CD14-positive monocyte (primary cell): ENCODE results near the gene DGKB. TPM values are rescaled to one million over a fixed set of nuclear protein-coding genes. Genes with fewer than 3 reads are reported as not detected.

ENCODE experiments used
- DNase-seq, 3 donors: peaks; one replicate each; pipeline ENCODE4 v3.0.0-alpha.2; 2011 to 2022
- H2AFZ ChIP-seq: 2 replicates; pipeline ENCODE4 v1.6.0; 2012; ENCODE audit warnings: mild to moderate bottlenecking, low read depth, low read length, inconsistent platforms; ENCODE audit not compliant: insufficient read depth, poor library complexity, severe bottlenecking
- H3K27ac ChIP-seq, 2 donors: 1 replicate in 1 of 2; 2 replicates in 1 of 2; pipeline ENCODE4 v1.5.1; 2012 to 2013; ENCODE audit warnings: low read length in 2 of 2, control low read depth in 1 of 2, inconsistent platforms in 1 of 2, low read depth in 1 of 2, mild to moderate bottlenecking in 1 of 2
- H3K27me3 ChIP-seq, 2 donors: one replicate each; pipeline versions ENCODE4 v1.6.0 to v1.6.1; 2011 to 2013; ENCODE audit warnings: low read length in 2 of 2; ENCODE audit not compliant: control insufficient read depth in 2 of 2, insufficient read depth in 2 of 2
- H3K36me3 ChIP-seq, 2 donors: replicated peaks in 1 of 2; 1 replicate in 1 of 2; 2 replicates in 1 of 2; pipeline versions ENCODE4 v1.5.1 to v1.6.1; 2012 to 2013; ENCODE audit warnings: low read length in 2 of 2, control low read depth in 1 of 2, inconsistent platforms in 1 of 2, mild to moderate bottlenecking in 1 of 2; ENCODE audit not compliant: insufficient read depth in 2 of 2, control insufficient read depth in 1 of 2
- H3K4me1 ChIP-seq, 2 donors: 1 replicate in 1 of 2; 2 replicates in 1 of 2; pipeline versions ENCODE4 v1.5.1 to v1.6.1; 2012 to 2013; ENCODE audit warnings: low read length in 2 of 2, control low read depth in 1 of 2, inconsistent platforms in 1 of 2, mild to moderate bottlenecking in 1 of 2, moderate library complexity in 1 of 2; ENCODE audit not compliant: insufficient read depth in 2 of 2, control insufficient read depth in 1 of 2
- H3K4me2 ChIP-seq: replicated peaks from 2 replicates; pipeline ENCODE3; 2012; ENCODE audit warnings: low read length, moderate library complexity, mild to moderate bottlenecking; ENCODE audit not compliant: poor library complexity, severe bottlenecking; ENCODE audit errors: extremely low read depth
- H3K4me3 ChIP-seq, 3 experiments: fragments of 200-600 bp in 1 of 3; sonication (generic) in 1 of 3; replicated peaks in 1 of 3; 1 replicate in 2 of 3; 2 replicates in 1 of 3; pipeline ENCODE4 v1.5.1; 2011 to 2013; ENCODE audit warnings: low read length in 3 of 3, mild to moderate bottlenecking in 3 of 3, control low read depth in 2 of 3, low read depth in 2 of 3, inconsistent platforms in 1 of 3, moderate library complexity in 1 of 3
- H3K79me2 ChIP-seq: 2 replicates; pipeline ENCODE4 v1.6.0; 2012; ENCODE audit warnings: mild to moderate bottlenecking, control low read depth, inconsistent platforms, low read length, moderate library complexity; ENCODE audit not compliant: insufficient read depth
- H3K9ac ChIP-seq: 2 replicates; pipeline ENCODE4 v1.6.0; 2017; ENCODE audit warnings: low read length, mild to moderate bottlenecking; ENCODE audit not compliant: insufficient read depth, poor library complexity, severe bottlenecking
- H3K9me3 ChIP-seq, 2 donors: replicated peaks in 1 of 2; 1 replicate in 1 of 2; 2 replicates in 1 of 2; pipeline versions ENCODE4 v1.5.1 to v1.6.1; 2012 to 2013; ENCODE audit warnings: low read length in 2 of 2, control low read depth in 1 of 2; ENCODE audit not compliant: control insufficient read depth in 1 of 2, insufficient read depth in 1 of 2
- H4K20me1 ChIP-seq: 2 replicates; pipeline ENCODE4 v1.6.0; 2012; ENCODE audit warnings: mild to moderate bottlenecking, low read length, control low read depth, moderate library complexity; ENCODE audit not compliant: insufficient read depth
- H3K27ac Mint-ChIP-seq, 7 donors: one replicate each; pipeline ENCODE4 v1.8.0; 2020; ENCODE audit warnings: mild to moderate bottlenecking in 7 of 7, mixed read lengths in 7 of 7, moderate library complexity in 6 of 7, inconsistent platforms in 2 of 7
- H3K27me3 Mint-ChIP-seq, 3 donors: one replicate each; pipeline ENCODE4 v1.8.0; 2021 to 2022; ENCODE audit warnings: low read depth in 3 of 3, mild to moderate bottlenecking in 3 of 3, mixed read lengths in 3 of 3, moderate library complexity in 3 of 3, inconsistent platforms in 1 of 3
- H3K36me3 Mint-ChIP-seq, 2 donors: one replicate each; pipeline ENCODE4 v1.8.0; 2020; ENCODE audit warnings: mixed read lengths in 2 of 2, inconsistent platforms in 1 of 2, mild to moderate bottlenecking in 1 of 2
- H3K4me1 Mint-ChIP-seq: one replicate; pipeline ENCODE4 v1.8.0; 2020; ENCODE audit warnings: mild to moderate bottlenecking, mixed read lengths
- H3K4me3 Mint-ChIP-seq, 2 donors: one replicate each; pipeline ENCODE4 v1.8.0; 2020; ENCODE audit warnings: mild to moderate bottlenecking in 2 of 2, mixed read lengths in 2 of 2, moderate library complexity in 1 of 2
- H3K9me3 Mint-ChIP-seq, 7 donors: one replicate each; pipeline ENCODE4 v1.8.0; 2020 to 2022; ENCODE audit warnings: mixed read lengths in 7 of 7, mild to moderate bottlenecking in 6 of 7, moderate library complexity in 6 of 7, inconsistent platforms in 2 of 7
- CTCF ChIP-seq: fragments of 200-600 bp; IDR thresholded peaks from one replicate; pipeline ENCODE4 v1.8.0; 2022; ENCODE audit warnings: antibody characterized with exemption, mild to moderate bottlenecking
- whole genome bisulfite sequencing: methylation state at CpG from one replicate; pipeline ENCODE4 v1.1.5; 2013; ENCODE audit warnings: missing lambda C conversion rate; ENCODE audit not compliant: insufficient coverage; 5-methylcytosine and 5-hydroxymethylcytosine counted together
- intact Hi-C, 2 donors: fragments of 100-400 bp; cut with micrococcal nuclease; formaldehyde crosslinking; loops; one replicate each; pipeline versions ENCODE4 v1.15.0 to v1.15.1; 2023
- polyA plus RNA-seq, 3 donors: library from polyadenylated mRNA; depleted of rRNA in 1 of 3; unstranded in 2 of 3; stranded (reverse) in 1 of 3; fragments of 300-500 nt in 2 of 3; fragments of >200 nt in 1 of 3; fragmentation: Illumina TruSeq in 2 of 3; gene quantifications; 1 replicate in 2 of 3; 2 replicates in 1 of 3; pipeline ENCODE4 v1.2.3, GENCODE V29; 2012 to 2021

Gene DGKB
- polyA plus RNA-seq, 3 donors = not detected

GRCh38 chr7:14438366-14438765 lies 464.2 kb downstream of the DGKB start:
- Mint-ChIP-seq H3K4me3 (no peak overlapping the region), H3K36me3 (no peaks in the 10 kb centered on the region), H3K9me3 (peaks cover 0 to 7% (median 3%) of the 10 kb centered on the region in 7 donors), H3K4me1 (no peaks in the 10 kb centered on the region), H3K27ac (no peak overlapping the region), H3K27me3 (no peaks in the 10 kb centered on the region)
- intact Hi-C loops = no loop called here
- Histone ChIP-seq H4K20me1 (no peaks in the 10 kb centered on the region), H2AFZ (no peak overlapping the region), H3K9me3 (no peaks in the 10 kb centered on the region), H3K79me2 (no peaks in the 10 kb centered on the region), H3K9ac (no peak overlapping the region), H3K4me3 (no peak overlapping the region), H3K27me3 (no peaks in the 10 kb centered on the region), H3K36me3 (no peaks in the 10 kb centered on the region), H3K4me2 (no peak overlapping the region), H3K27ac (no peak overlapping the region), H3K4me1 (no peaks in the 10 kb centered on the region)
- TF ChIP-seq CTCF = no peak
- DNase-seq = no peak
- no CpG with 5 or more reads among the region's 2 CpGs for WGBS

GRCh38 chr7:14436878-14437277 lies 465.7 kb downstream of the DGKB start:
- no peak for TF ChIP-seq CTCF
- intact Hi-C loops = no loop called here
- Histone ChIP-seq H3K79me2 (no peaks in the 10 kb centered on the region), H3K9me3 (no peaks in the 10 kb centered on the region), H3K9ac (no peak overlapping the region), H3K4me2 (no peak overlapping the region), H2AFZ (no peak overlapping the region), H3K27ac (no peak overlapping the region), H3K4me3 (no peak overlapping the region), H3K36me3 (no peaks in the 10 kb centered on the region), H4K20me1 (no peaks in the 10 kb centered on the region), H3K27me3 (no peaks in the 10 kb centered on the region), H3K4me1 (no peaks in the 10 kb centered on the region)
- H3K4me1 Mint-ChIP-seq = no peaks in the 10 kb centered on the region
- H3K36me3 Mint-ChIP-seq = no peaks in the 10 kb centered on the region
- DNase-seq = no peak
- no peak overlapping the region for H3K27ac Mint-ChIP-seq
- H3K9me3 Mint-ChIP-seq = peaks cover 0 to 10% (median 3%) of the 10 kb centered on the region in 7 donors
- whole genome bisulfite sequencing = no CpG with 5 or more reads among the region's 2 CpGs
- H3K4me3 Mint-ChIP-seq = no peak overlapping the region
- no peaks in the 10 kb centered on the region for H3K27me3 Mint-ChIP-seq
